Large intestine (tissue), 3 donors: Measurements from ENCODE around the gene ATP8A1. TPM values are rescaled to one million over a fixed set of nuclear protein-coding genes. Genes with fewer than 3 reads are reported as not detected.

ENCODE experiments used
- DNase-seq, 2 donors: peaks; one replicate each; pipeline versions ENCODE4 v3.0.0 to v3.0.0-alpha.2; 2013
- H3K27ac ChIP-seq: one replicate; pipeline ENCODE4 v1.5.1; 2013; ENCODE audit warnings: low read length
- H3K27me3 ChIP-seq: 2 replicates; pipeline ENCODE4 v1.6.1; 2013; ENCODE audit warnings: low read length; ENCODE audit not compliant: control insufficient read depth, insufficient read depth
- H3K36me3 ChIP-seq: 2 replicates; pipeline ENCODE4 v1.6.1; 2013; ENCODE audit warnings: low read length; ENCODE audit not compliant: control insufficient read depth, insufficient read depth
- H3K4me1 ChIP-seq: one replicate; pipeline ENCODE4 v1.6.1; 2013; ENCODE audit warnings: low read length; ENCODE audit not compliant: control insufficient read depth, insufficient read depth
- H3K4me3 ChIP-seq: one replicate; pipeline ENCODE4 v1.5.1; 2013; ENCODE audit warnings: low read length
- H3K9me3 ChIP-seq: one replicate; pipeline ENCODE4 v1.6.1; 2013; ENCODE audit warnings: mild to moderate bottlenecking, low read depth, low read length, moderate library complexity; ENCODE audit not compliant: control insufficient read depth
- WGBS: methylation state at CpG from one replicate; pipeline ENCODE4 v1.1.5; 2013; ENCODE audit warnings: low lambda C conversion rate; ENCODE audit not compliant: insufficient coverage; 5-methylcytosine and 5-hydroxymethylcytosine counted together
- polyA plus RNA-seq: library from polyadenylated mRNA; unstranded; fragments of 120-200 nt; gene quantifications from one replicate; pipeline ENCODE4 v1.2.1, GENCODE V29; 2013

The ATP8A1 gene
- polyA plus RNA-seq, 1 donor: 58.8 TPM

- WGBS: no CpG with 5 or more reads among the region's 3 CpGs
- Histone ChIP-seq H3K4me3 (no peak overlapping the region), H3K27ac (peak overlapping the region; percentile 88)
Measured at GRCh38 chr4:42640613-42641012, 16.3 kb downstream of the ATP8A1 start.

GRCh38 chr4:42638993-42639392, 17.9 kb downstream of the ATP8A1 start:
- Histone ChIP-seq H3K27ac (peak overlapping the region; percentile 88), H3K27me3 (no peaks in the 10 kb centered on the region), H3K4me1 (peaks cover 45% of the 10 kb centered on the region), H3K36me3 (no peaks in the 10 kb centered on the region), H3K4me3 (no peak overlapping the region), H3K9me3 (no peaks in the 10 kb centered on the region)
- WGBS: 80% methylated on average over 2 of the region's 3 CpGs
- no peak for DNase-seq

More at GRCh38 chr4:42640613-42641012, 16.3 kb downstream of the ATP8A1 start:
- H3K9me3 ChIP-seq: no peaks in the 10 kb centered on the region
- no peaks in the 10 kb centered on the region for H3K36me3 ChIP-seq
- peaks cover 45% of the 10 kb centered on the region for H3K4me1 ChIP-seq
- DNase-seq: no peak
- H3K27me3 ChIP-seq: no peaks in the 10 kb centered on the region

GRCh38 chr4:42638321-42638720, 18.6 kb downstream of the ATP8A1 start:
- no peak overlapping the region for H3K27ac ChIP-seq
- WGBS: 100% methylated on average over 2 of the region's 5 CpGs
- no peak for DNase-seq
- H3K9me3 ChIP-seq: no peaks in the 10 kb centered on the region
- no peaks in the 10 kb centered on the region for H3K27me3 ChIP-seq
- H3K36me3 ChIP-seq: no peaks in the 10 kb centered on the region
- no peak overlapping the region for H3K4me3 ChIP-seq
- H3K4me1 ChIP-seq: peaks cover 39% of the 10 kb centered on the region

GRCh38 chr4:42637867-42638266, 19.0 kb downstream of the ATP8A1 start:
- Histone ChIP-seq H3K27me3 (no peaks in the 10 kb centered on the region), H3K9me3 (no peaks in the 10 kb centered on the region), H3K36me3 (no peaks in the 10 kb centered on the region), H3K27ac (no peak overlapping the region), H3K4me3 (no peak overlapping the region), H3K4me1 (peaks cover 36% of the 10 kb centered on the region)
- no peak for DNase-seq

- WGBS: no CpG with 5 or more reads among the region's 3 CpGs
- Histone ChIP-seq H3K36me3 (no peaks in the 10 kb centered on the region), H3K27ac (no peak overlapping the region), H3K27me3 (no peaks in the 10 kb centered on the region), H3K4me1 (peaks cover 28% of the 10 kb centered on the region), H3K9me3 (no peaks in the 10 kb centered on the region), H3K4me3 (no peak overlapping the region)
- DNase-seq: no peak
Measured at GRCh38 chr4:42637104-42637503, 19.8 kb downstream of the ATP8A1 start.

GRCh38 chr4:42636645-42636949, 20.3 kb downstream of the ATP8A1 start:
- no peak overlapping the region for H3K27ac ChIP-seq
- H3K27me3 ChIP-seq: no peaks in the 10 kb centered on the region
- WGBS: no CpG with 5 or more reads among the region's 3 CpGs
- peaks cover 24% of the 10 kb centered on the region for H3K4me1 ChIP-seq
- no peak overlapping the region for H3K4me3 ChIP-seq
- H3K9me3 ChIP-seq: no peaks in the 10 kb centered on the region
- DNase-seq: no peak
- H3K36me3 ChIP-seq: no peaks in the 10 kb centered on the region

GRCh38 chr4:42633605-42634388, 23.1 kb downstream of the ATP8A1 start:
- Histone ChIP-seq H3K36me3 (no peaks in the 10 kb centered on the region), H3K4me3 (no peak overlapping the region), H3K9me3 (no peaks in the 10 kb centered on the region), H3K4me1 (peaks cover 3% of the 10 kb centered on the region), H3K27ac (no peak overlapping the region), H3K27me3 (no peaks in the 10 kb centered on the region)
- 92% methylated on average over 2 of the region's 5 CpGs for WGBS
- no peak for DNase-seq

GRCh38 chr4:42632653-42633382, 24.1 kb downstream of the ATP8A1 start:
- no peak overlapping the region for H3K4me3 ChIP-seq
- H3K36me3 ChIP-seq: no peaks in the 10 kb centered on the region
- no peaks in the 10 kb centered on the region for H3K9me3 ChIP-seq
- H3K27me3 ChIP-seq: no peaks in the 10 kb centered on the region
- WGBS: no CpG with 5 or more reads among the region's 3 CpGs
- no peak for DNase-seq
- no peak overlapping the region for H3K27ac ChIP-seq
- H3K4me1 ChIP-seq: no peaks in the 10 kb centered on the region

GRCh38 chr4:42630908-42631307, 26.0 kb downstream of the ATP8A1 start:
- WGBS: no CpG with 5 or more reads among the region's 1 CpG
- Histone ChIP-seq H3K4me1 (peaks cover 9% of the 10 kb centered on the region), H3K9me3 (no peaks in the 10 kb centered on the region), H3K27ac (no peak overlapping the region), H3K4me3 (no peak overlapping the region), H3K27me3 (no peaks in the 10 kb centered on the region), H3K36me3 (no peaks in the 10 kb centered on the region)
- no peak for DNase-seq

GRCh38 chr4:42628740-42629139, 28.2 kb downstream of the ATP8A1 start:
- Histone ChIP-seq H3K4me1 (peaks cover 17% of the 10 kb centered on the region), H3K9me3 (no peaks in the 10 kb centered on the region), H3K4me3 (no peak overlapping the region), H3K27me3 (no peaks in the 10 kb centered on the region), H3K27ac (no peak overlapping the region), H3K36me3 (no peaks in the 10 kb centered on the region)
- WGBS: no CpG with 5 or more reads among the region's 4 CpGs
- peak in 1 of 2 donors; percentile 26 for DNase-seq
